K562 (cell line): Measurements from ENCODE around the gene SLAMF9. TPM values are rescaled to one million over a fixed set of nuclear protein-coding genes. Genes with fewer than 3 reads are reported as not detected.

Experiments
- ATAC-seq: fragments of 200-7000 bp; cut with Tn5 transposase; 3 replicates; pipeline ENCODE4 v1.9.1; 2020; ENCODE audit warnings: moderate library complexity
- BruUV-seq: library from RNA; stranded (reverse); fragments of 400-500 nt; replicated peaks from 2 replicates; lab custom pipeline; 2021; lab: Mats Ljungman, UMichigan
- CTCF ChIA-PET: fragments of 300-600 bp; formaldehyde crosslinking; extraction: SDS; loops from one replicate; lab custom pipeline; 2021; ENCODE audit warnings: low intra/inter-chr PET ratio; lab: Yijun Ruan, JAX
- POLR2A ChIA-PET: fragments of 300-600, 350-650 bp; sonication (Branson Sonifier 250); formaldehyde crosslinking; extraction: SDS; loops from one replicate; lab custom pipeline; 2021; ENCODE audit warnings: antibody characterized with exemption, inconsistent platforms; lab: Yijun Ruan, JAX
- DNase-seq, 4 experiments: peaks; one replicate each; pipeline versions ENCODE4 v3.0.0 to v3.0.0-alpha.2; 2011 to 2018; ENCODE audit warnings: low spot score in 3 of 4, mixed read lengths in 3 of 4; ENCODE audit errors: extremely low read depth in 1 of 4
- FAIRE-seq: peaks from 2 replicates; lab custom pipeline; 2011; peaks lifted over from hg19 to GRCh38; lab: Jason Lieb, UNC
- H2AFZ ChIP-seq: 2 replicates; pipeline ENCODE4 v1.6.0; 2011; ENCODE audit warnings: low read depth, low read length, control low read depth, inconsistent platforms
- H3K27ac ChIP-seq: fragments of 200-600 bp; 3 replicates; pipeline ENCODE4 v1.8.0; 2011; ENCODE audit warnings: low read depth, mild to moderate bottlenecking, control low read depth, inconsistent platforms, low read length, moderate library complexity, mixed read lengths; ENCODE audit errors: extremely low read depth
- H3K27me3 ChIP-seq, 2 experiments: fragments of 300-600 bp in 1 of 2; 2 replicates in 1 of 2; 3 replicates in 1 of 2; pipeline versions ENCODE4 v1.6.0 to v1.8.0; 2011; ENCODE audit warnings: inconsistent platforms in 2 of 2, low read length in 2 of 2, mild to moderate bottlenecking in 1 of 2, mixed read lengths in 1 of 2, moderate library complexity in 1 of 2; ENCODE audit not compliant: control insufficient read depth in 2 of 2, insufficient read depth in 2 of 2
- H3K36me3 ChIP-seq: fragments of 300-600 bp; 3 replicates; pipeline ENCODE4 v1.8.0; 2011; ENCODE audit warnings: mild to moderate bottlenecking, low read length, inconsistent platforms; ENCODE audit not compliant: control insufficient read depth, insufficient read depth
- H3K4me1 ChIP-seq, 2 experiments: fragments of 200-600 bp in 1 of 2; replicated peaks in 1 of 2; 2 replicates in 1 of 2; 3 replicates in 1 of 2; pipeline versions ENCODE4 v1.5.1 to v1.8.0; 2011; ENCODE audit warnings: inconsistent platforms in 2 of 2, low read length in 2 of 2, mild to moderate bottlenecking in 1 of 2, mixed read lengths in 1 of 2, moderate library complexity in 1 of 2; ENCODE audit not compliant: control insufficient read depth in 2 of 2, insufficient read depth in 2 of 2
- H3K4me2 ChIP-seq: 2 replicates; pipeline ENCODE4 v1.6.1; 2011; ENCODE audit warnings: low read length, control low read depth, inconsistent platforms, mixed read lengths; ENCODE audit not compliant: insufficient read depth
- H3K4me3 ChIP-seq: fragments of 200-600 bp; sonication (generic), shearing (Covaris generic); 2 replicates; pipeline ENCODE4 v1.5.1; 2016; ENCODE audit warnings: control low read depth, inconsistent platforms
- H3K79me2 ChIP-seq: fragments of 200-600 bp; 3 replicates; pipeline ENCODE4 v1.8.0; 2011; ENCODE audit warnings: low read length, inconsistent platforms; ENCODE audit not compliant: control insufficient read depth, insufficient read depth
- H3K9ac ChIP-seq, 2 experiments: 2 replicates each; pipeline versions ENCODE4 v1.6.0 to v1.6.1; 2011; ENCODE audit warnings: low read depth in 2 of 2, low read length in 2 of 2, control low read depth in 1 of 2, inconsistent platforms in 1 of 2, mild to moderate bottlenecking in 1 of 2, mixed read lengths in 1 of 2; ENCODE audit not compliant: insufficient read depth in 1 of 2
- H3K9me1 ChIP-seq: one replicate; pipeline ENCODE4 v1.6.0; 2011; ENCODE audit warnings: inconsistent platforms, mild to moderate bottlenecking, low read length, moderate library complexity; ENCODE audit not compliant: control insufficient read depth, insufficient read depth
- H3K9me3 ChIP-seq: replicated peaks from 2 replicates; pipeline ENCODE4 v1.5.1; 2011; ENCODE audit warnings: low read depth, low read length, inconsistent platforms; ENCODE audit not compliant: control insufficient read depth, insufficient read depth
- H4K20me1 ChIP-seq: replicated peaks from 2 replicates; pipeline ENCODE4 v1.6.1; 2011; ENCODE audit warnings: low read length, inconsistent platforms, mixed read lengths; ENCODE audit not compliant: control insufficient read depth, insufficient read depth
- ARID3A ChIP-seq: IDR thresholded peaks from 2 replicates; pipeline ENCODE4 v1.6.1; 2012; ENCODE audit warnings: low read depth, low read length, improper control_type of control experiment, borderline replicate concordance
- BRD9 ChIP-seq: fragments of 450-650 bp; IDR thresholded peaks from 2 replicates; pipeline ENCODE4 v1.6.1; 2018; ENCODE audit warnings: low read depth; ENCODE audit not compliant: partially characterized antibody
- DEAF1 ChIP-seq: fragments of 450-650 bp; formaldehyde crosslinking; IDR thresholded peaks from 2 replicates; pipeline ENCODE4 v1.4.0; 2020; ENCODE audit warnings: mild to moderate bottlenecking, moderate library complexity
- ELK3 ChIP-seq: fragments of 450-650 bp; formaldehyde crosslinking; IDR thresholded peaks from 2 replicates; pipeline ENCODE4 v1.4.0; 2020; ENCODE audit warnings: mild to moderate bottlenecking
- HES1 ChIP-seq: fragments of 450-650 bp; IDR thresholded peaks from 2 replicates; pipeline ENCODE4 v1.6.1; 2016; ENCODE audit warnings: low read depth, mild to moderate bottlenecking, moderate library complexity
- ILK ChIP-seq: fragments of 450-650 bp; IDR thresholded peaks from 2 replicates; pipeline ENCODE4 v1.6.1; 2016; ENCODE audit warnings: missing genetic modification characterization, low read depth, mild to moderate bottlenecking, missing compliant biosample characterization, moderate library complexity, borderline replicate concordance
- IRF2 ChIP-seq: sonication (generic); formaldehyde crosslinking; IDR thresholded peaks from 2 replicates; pipeline ENCODE4 v1.8.1; 2022; ENCODE audit warnings: mild to moderate bottlenecking, missing genetic modification reagents
- RBM14 ChIP-seq: fragments of 200-400 bp; formaldehyde crosslinking; IDR thresholded peaks from 2 replicates; pipeline ENCODE4 v1.6.1; 2018; ENCODE audit warnings: low read depth, mild to moderate bottlenecking, low read length, moderate library complexity, borderline replicate concordance; ENCODE audit not compliant: insufficient read depth
- RBM15 ChIP-seq: fragments of 200-400 bp; formaldehyde crosslinking; IDR thresholded peaks from 2 replicates; pipeline ENCODE4 v1.6.1; 2018; ENCODE audit warnings: mild to moderate bottlenecking, low read length, moderate library complexity; ENCODE audit not compliant: insufficient read depth
- SMARCA4 ChIP-seq: fragments of 450-650 bp; IDR thresholded peaks from 2 replicates; pipeline ENCODE4 v1.6.1; 2016
- SMARCA5 ChIP-seq: fragments of 450-650 bp; IDR thresholded peaks from 2 replicates; pipeline ENCODE4 v1.6.1; 2016
- STAG1 ChIP-seq: sonication (generic); formaldehyde crosslinking; IDR thresholded peaks from 2 replicates; pipeline ENCODE4 v1.5.0; 2020; ENCODE audit warnings: missing genetic modification reagents, borderline replicate concordance
- TAL1 ChIP-seq: fragments of 450-650 bp; IDR thresholded peaks from 2 replicates; pipeline ENCODE4 v1.6.1; 2016; ENCODE audit warnings: mild to moderate bottlenecking
- ZNF699 ChIP-seq: fragments of 250-450 bp; sonication (Bioruptor Pico); IDR thresholded peaks from 2 replicates; pipeline ENCODE4 v1.8.0; 2021; ENCODE audit warnings: mild to moderate bottlenecking, moderate library complexity; ENCODE audit not compliant: insufficient replicate concordance
- WGBS: fragments of 100-300 bp; shearing (Covaris generic); methylation state at CpG from one replicate; pipeline ENCODE4 v1.1.6; 2016; ENCODE audit warnings: low coverage, mixed read lengths; ENCODE audit not compliant: insufficient coverage; ENCODE audit errors: missing lambda C conversion rate; 5-methylcytosine and 5-hydroxymethylcytosine counted together
- in situ Hi-C: fragments of 300-500 bp; cut with MboI; formaldehyde crosslinking; loops from 4 replicates; pipeline ENCODE4 v1.15.0; 2018; ENCODE audit warnings: inconsistent platforms, mixed read lengths
- intact Hi-C: fragments of 100-400 bp; cut with micrococcal nuclease; formaldehyde crosslinking; loops from 2 replicates; pipeline ENCODE4 v1.14.2; 2022
- polyA plus RNA-seq, 8 experiments: library from polyadenylated mRNA; depleted of rRNA in 4 of 8; stranded (reverse) in 5 of 8; unstranded in 3 of 8; fragments of >200 nt; fragmentation: Nextera tagmentation in 2 of 8; fragmentation: Illumina TruSeq in 1 of 8; extraction: Ambion mirVana in 2 of 8; extraction: Trizol in 1 of 8; gene quantifications; 2 replicates each; pipeline versions ENCODE4 v1.2.1 to v1.2.3, GENCODE V29; 2011 to 2014; ENCODE audit warnings: inconsistent platforms in 1 of 8, missing spikeins in 1 of 8
- total RNA-seq, 7 experiments: library from RNA; depleted of rRNA in 6 of 7; stranded (reverse); fragments of >200 nt in 6 of 7; fragmentation: Illumina TruSeq in 2 of 7; extraction: Trizol in 2 of 7; gene quantifications; 2 replicates each; pipeline versions ENCODE4 v1.2.1 to v1.2.3, GENCODE V29; 2011 to 2021; ENCODE audit warnings: low replicate concordance in 1 of 7

Gene SLAMF9
- total and polyA plus RNA-seq, 9 of the 15 experiments (the other 6 are each of a cell fraction or from before 2014, with no cell fraction given): 0.13 to 0.21 TPM; not detected in 7

- H4K20me1 ChIP-seq: 0 out of 2 replicates have a peak, but pooled peaks cover 3% of the 10 kb centered on the region
- no peak for FAIRE-seq
- no peaks in the 10 kb centered on the region for H3K9me1 ChIP-seq
- CTCF ChIA-PET: interaction anchor here (0.7 to 1.3 kb wide), 3 partner anchors 55 to 166 kb away, joined by 3 to 5 read pairs (median 3); partner anchors contain the start of gene DUSP23
- peak overlapping the region; percentile 21 to 93; a peak in 3 of 4 replicates for H3K9ac ChIP-seq
- H3K79me2 ChIP-seq: no peaks in the 10 kb centered on the region
- no peak overlapping the region for H3K27ac ChIP-seq
- intact Hi-C loops: loop anchor here (5.0 kb wide), 1 partner anchor 164 kb away; the partner anchor contains the start of gene DUSP23
- no TSS peak for BruUV-seq
- no peak for DNase-seq
- peak overlapping the region; percentile 36; the same call in 1 of the 2 replicates for H3K4me3 ChIP-seq
- H3K9me3 ChIP-seq: no peaks in the 10 kb centered on the region
- peak overlapping the region; percentile 68 for H3K4me2 ChIP-seq
- WGBS: 50% methylated on average over 8 of the region's 9 CpGs
- H3K4me1 ChIP-seq: peaks cover 5 to 13% of the 10 kb centered on the region in 2 experiments; a peak in 3 of 5 replicates
- ATAC-seq: no peak
- H3K27me3 ChIP-seq: peaks cover 0 to 30% of the 10 kb centered on the region in 2 experiments; a peak in 4 of 5 replicates
- peak overlapping the region; percentile 96 for H2AFZ ChIP-seq
- in situ Hi-C loops: no loop called here
- POLR2A ChIA-PET: interaction anchor here (0.5 to 1.4 kb wide), 6 partner anchors 10 to 261 kb away, joined by 3 to 5 read pairs (median 4); partner anchors contain the start of gene TAGLN2
- no peaks in the 10 kb centered on the region for H3K36me3 ChIP-seq
- TF ChIP-seq ILK (tag) (no peak), RBM15 (no peak), ARID3A (no peak), ELK3 (CRISPR knock-in tag) (no peak), SMARCA4 (no peak), BRD9 (no peak), DEAF1 (CRISPR knock-in tag) (no peak), TAL1 (no peak), SMARCA5 (no peak), RBM14 (no peak), STAG1 (CRISPR knock-in tag) (no peak), ZNF699 (CRISPR knock-in tag) (no peak), HES1 (no peak), IRF2 (CRISPR knock-in tag) (no peak)
Measured at GRCh38 chr1:159946242-159947187, 7.5 kb downstream of the SLAMF9 start.
